Activated CD4-positive, CD25-positive, alpha-beta regulatory T cell treated with anti-CD3 and anti-CD28 coated beads, Interleukin-2, amount 50 U/mL, for 16 hours (primary cell): Measurements from ENCODE around the gene GUCY2F.

ENCODE experiments used
- DNase-seq: peaks from one replicate; pipeline ENCODE4 v3.0.0-alpha.2; 2020; ENCODE audit warnings: low read depth, low spot score

GUCY2F gene

DNA sequence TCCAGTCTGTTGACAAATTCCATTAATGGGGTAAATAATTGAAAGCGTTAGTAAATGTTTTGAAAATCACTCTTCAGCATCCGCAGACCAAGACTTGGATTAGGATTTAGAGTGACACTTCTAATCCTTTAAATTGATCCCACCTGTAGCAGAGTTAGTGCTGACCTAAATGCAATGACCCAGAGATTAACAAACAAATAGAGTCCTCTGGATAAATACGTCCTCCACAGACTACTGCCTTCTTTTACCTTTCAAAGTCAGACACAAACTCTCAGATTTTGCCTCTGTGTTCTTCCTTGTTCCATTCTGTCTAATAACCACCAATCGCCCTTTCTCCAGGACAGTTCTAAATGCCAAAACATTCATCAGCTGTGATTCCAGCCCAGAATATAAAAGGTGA is at the start of gene GUCY2F:
TSS of gene GUCY2F (minus strand) at position 101 of the 400 bp plus-strand sequence. CDS start 6,150 bp downstream, outside the sequence.
- DNase-seq = no peak

DNA sequence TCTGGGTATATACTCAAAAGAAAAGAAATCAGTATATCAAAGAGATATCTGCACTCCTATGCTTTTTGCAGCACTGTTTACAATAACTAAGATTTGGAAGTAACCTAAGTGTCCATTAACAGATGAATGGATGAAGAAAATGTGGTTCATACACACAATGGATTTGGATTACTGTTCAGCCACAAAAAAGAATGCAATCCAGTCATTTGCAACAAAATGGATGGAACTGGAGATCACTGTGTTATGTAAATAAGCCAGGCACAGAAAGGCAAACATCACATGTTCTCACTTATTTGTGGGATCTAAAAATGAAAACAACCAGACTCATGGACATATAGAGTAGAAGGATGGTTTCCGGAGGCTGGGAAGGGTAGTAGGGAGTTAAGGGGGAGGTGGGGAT is 37.1 kb upstream of the GUCY2F start:
- DNase-seq = no peak

DNA sequence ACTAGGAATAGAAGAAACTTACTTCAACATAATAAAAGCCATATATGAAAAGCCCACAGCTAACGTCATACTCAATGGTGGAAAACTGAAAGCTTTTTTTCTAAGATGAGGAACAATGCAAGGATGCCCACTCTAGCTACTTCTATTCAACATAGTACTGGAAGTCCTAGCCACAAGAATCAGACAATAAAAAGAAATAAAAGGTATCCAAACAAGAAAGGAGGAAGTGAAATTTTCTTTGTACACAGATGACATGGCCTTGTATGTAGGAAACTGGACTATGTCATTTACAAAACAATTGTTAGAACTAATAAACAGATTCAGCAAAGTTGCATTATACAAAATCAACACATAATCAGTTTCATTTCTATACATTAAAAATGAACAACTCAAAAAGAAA is 29.2 kb upstream of the GUCY2F start:
- no peak for DNase-seq

- DNase-seq = no peak
Measured at GRCh38 chrX:109508915-109509314, 27.0 kb upstream of the GUCY2F start.

DNA sequence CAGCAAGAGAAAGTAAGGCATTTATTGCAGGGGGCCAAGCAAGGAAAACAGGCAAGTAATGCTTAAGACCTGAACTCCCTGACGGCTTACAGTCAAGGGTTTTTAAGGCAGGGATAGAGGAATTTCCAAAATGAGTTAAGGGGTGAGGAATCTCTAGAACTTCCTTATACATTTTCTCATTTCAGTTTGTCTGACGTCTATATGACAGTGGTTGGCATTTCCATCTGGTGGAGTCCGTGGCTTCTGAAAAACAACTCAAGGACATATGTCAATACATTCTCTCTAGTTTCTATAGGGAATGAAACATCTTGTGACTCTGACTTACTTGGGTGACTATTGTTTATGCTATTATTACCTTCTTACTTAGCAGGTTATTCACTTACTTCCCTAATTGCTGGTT is 19.3 kb upstream of the GUCY2F start:
- no peak for DNase-seq

GRCh38 chrX:109498434-109498833 is 16.5 kb upstream of the GUCY2F start:
- no peak for DNase-seq

GRCh38 chrX:109489174-109489573 is 7.3 kb upstream of the GUCY2F start:
- DNase-seq = no peak

DNA sequence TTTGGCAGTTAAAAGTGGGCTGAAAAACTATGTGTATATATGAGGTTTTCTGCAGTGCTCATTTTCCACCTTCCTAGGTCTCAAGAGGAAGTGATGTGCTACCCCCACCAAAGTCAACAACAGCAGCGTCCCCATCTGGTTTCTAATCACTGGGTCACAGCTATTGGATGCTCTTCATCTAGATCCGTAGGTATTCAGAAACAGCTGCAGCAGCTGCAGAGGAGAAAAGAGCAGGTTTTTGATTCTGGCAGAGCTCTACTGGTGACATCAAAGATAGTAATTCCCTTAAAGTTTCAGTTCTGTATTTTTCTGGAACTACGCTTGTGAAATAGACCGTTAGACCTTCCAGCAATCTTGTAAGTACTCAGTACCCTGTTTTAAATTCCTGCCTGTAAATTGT is 5.8 kb upstream of the GUCY2F start:
- DNase-seq = no peak

DNA sequence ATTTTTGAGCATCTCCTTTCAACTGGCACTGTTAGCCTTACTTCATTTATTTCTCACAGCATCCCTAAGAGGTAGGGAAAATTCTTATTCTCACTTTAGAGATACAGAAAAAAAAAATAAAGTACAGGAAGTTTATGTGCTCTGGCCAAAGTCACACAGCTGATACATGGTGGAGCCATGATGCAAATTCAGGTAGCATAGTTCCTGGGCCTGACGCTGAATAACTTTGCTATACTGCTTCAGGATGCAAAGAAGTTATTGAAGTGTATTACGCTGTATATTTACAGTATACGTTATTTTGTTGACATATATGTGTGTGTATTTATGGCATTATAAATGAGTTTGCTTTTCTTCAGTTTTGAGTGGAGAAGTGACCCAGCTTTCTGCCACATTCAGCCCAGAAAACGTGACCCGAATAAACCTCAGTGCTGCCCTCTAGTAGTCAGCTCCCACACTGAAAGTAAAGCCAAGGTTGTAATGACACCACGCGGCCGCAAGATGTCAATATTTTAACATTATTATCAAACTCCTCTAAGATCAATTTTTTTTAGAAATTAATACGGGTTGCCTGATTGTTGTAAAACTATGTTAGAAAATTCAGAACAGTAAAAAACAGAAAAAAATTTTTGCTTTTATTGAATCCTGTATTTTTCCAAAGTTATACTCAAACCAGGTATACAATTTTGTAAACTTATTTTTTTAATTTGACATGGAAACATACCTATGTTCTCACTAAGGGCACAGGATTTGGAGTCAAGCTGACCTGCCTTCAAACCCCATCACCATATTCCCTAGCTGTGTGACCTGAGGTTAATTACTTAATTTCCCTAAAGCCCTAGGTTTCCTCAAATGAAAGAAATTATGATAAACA is 3.8 kb upstream of the GUCY2F start:
- DNase-seq = peak; percentile 26

DNA sequence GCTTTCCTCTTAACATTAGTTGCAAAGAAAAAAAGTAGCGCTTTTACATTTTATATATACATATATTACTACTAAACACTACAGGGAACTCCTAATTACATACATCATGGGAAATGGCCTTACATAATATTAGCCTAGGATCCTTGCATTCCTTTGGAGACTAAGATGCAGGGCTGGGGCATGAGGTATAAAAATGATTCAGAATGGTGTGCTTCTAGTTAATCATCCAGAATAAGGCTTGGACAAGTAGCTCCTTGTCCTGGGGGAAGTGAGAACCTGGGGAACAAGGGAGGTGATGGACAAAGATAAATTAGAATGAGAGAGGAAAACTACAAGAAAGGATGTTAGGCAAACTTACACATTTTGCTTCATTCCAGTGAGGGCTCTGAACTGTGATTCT is 3.0 kb upstream of the GUCY2F start:
- DNase-seq = no peak

DNA sequence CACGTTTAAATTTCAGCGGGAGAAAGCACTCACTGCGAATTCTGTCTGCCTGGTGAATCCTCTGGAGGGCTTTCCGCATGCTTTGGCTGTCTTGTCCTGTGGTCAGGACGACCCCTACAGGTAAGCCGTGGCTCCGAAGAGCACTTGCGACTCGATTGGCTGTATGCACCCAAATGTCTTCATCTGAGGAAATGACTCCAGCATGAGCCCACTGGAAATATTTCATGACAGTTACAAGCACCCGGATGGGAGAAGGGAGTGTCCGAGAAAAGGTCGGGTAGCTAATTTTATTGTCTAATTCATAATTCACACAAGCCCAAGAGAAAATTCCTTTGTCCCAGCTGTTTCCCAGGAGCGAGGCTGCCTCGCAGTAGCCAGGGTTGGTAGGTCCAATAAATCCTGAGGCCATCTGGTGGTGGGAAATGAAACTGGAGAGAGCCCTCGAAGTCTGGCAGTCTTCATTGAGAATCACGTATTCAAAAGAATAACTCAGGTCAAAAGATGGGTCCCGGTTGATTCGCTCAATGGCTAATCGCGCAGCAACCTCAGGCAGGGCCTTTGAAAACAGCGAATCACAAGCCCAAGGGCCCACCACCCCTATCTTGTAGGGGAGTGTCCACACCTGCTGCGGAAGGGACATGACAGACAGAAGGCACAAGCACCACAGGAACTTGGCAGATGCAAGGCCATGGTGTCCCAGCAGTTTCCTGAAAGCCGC is 6.6 kb downstream of the GUCY2F start:
- no peak for DNase-seq

- no peak for DNase-seq
Measured at GRCh38 chrX:109472939-109473735, 8.7 kb downstream of the GUCY2F start.

- DNase-seq = no peak
Measured at GRCh38 chrX:109464231-109464630, 17.7 kb downstream of the GUCY2F start.

GRCh38 chrX:109463784-109464183 is 18.1 kb downstream of the GUCY2F start:
- no peak for DNase-seq

DNA sequence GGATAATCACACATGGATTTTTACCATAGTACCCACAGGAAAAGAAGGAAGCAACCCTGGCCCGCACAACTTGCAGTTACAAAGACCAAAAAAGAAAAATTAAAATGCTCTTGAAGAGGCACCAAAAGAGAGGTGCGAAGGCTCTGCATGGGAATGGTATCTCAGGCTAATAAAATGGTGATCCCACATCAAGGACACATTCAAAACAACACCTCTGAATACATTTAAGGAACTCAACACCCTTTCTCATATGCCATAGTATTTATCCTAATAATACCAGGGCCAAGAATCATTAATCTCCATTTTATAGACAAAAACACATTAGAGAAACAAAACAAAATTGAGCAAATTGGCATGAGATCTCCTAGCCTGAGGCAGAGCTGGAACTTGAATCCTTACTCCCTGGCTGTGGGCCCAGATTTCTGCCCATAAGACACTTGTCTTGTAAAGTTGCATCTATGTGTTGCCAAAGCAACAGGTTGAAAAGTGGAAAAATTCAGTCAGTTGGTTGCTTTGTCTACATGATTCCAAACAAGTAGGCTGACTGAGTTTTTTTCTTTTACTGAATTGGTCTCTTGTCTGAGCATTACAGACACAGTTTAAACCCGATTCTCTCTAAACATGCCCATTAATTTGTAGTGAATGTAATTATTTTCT is 33.5 kb downstream of the GUCY2F start:
- DNase-seq = no peak

GRCh38 chrX:109441266-109441665 is 40.6 kb downstream of the GUCY2F start:
- no peak for DNase-seq

DNA sequence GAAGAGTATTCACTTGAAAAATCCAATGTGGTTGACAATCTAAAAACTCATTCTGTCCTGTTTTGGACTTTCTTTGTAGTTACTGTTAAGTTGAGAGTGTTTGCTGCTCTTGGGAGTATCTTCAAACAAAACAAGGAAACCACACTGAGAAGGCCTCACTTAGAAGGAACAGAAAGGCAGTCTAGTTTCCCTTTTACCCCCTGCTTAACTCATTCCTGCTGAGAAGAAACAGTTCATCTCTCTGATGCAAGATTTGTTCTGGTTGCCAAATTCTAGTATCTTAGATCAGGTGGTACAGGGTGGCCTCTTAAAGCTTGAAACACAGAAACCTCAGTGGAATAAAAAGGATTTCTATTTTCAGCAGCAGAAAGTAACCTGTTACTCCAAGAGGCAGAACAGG is 41.4 kb downstream of the GUCY2F start:
- no peak for DNase-seq

DNA sequence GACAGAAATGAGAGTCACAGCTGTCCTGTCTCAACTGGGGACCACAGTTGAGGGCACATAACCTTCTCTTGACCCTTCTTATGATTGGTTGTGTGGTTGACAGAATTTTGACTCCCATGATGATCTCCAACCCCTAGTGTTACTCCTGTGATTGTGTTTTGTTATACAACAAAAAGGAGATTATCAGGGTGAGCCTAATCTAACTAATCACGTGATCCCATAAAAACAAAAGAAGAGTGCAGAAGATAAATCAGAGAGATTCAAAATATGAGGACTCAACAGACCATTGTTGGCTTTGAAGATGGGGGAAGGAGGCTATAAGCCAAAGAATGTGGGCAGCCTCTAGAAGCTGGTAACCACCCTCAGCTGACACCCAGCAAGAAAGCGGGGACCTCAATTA is 72.7 kb downstream of the GUCY2F start:
- DNase-seq = no peak

DNA sequence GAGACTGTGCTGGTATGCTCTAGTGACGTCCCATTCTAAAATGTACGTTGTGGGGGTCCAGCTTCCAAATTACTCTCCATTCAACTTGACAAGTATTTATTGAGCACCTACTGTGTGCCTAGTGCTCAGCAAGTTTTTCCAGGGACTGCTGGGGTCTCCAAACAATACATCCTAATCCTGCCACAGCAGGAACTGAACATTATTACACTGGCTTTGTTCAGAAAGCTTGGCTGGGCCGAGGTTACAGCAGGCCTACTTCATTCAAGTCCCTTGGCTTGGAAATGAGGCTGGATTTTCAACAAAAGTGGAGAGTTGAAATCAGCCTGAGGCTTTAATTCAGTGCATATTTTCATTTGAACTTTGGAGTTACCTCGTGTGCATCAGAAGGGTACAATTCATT is 78.0 kb downstream of the GUCY2F start:
- no peak for DNase-seq

GRCh38 chrX:109399831-109400230 is 82.1 kb downstream of the GUCY2F start:
- no peak for DNase-seq

DNA sequence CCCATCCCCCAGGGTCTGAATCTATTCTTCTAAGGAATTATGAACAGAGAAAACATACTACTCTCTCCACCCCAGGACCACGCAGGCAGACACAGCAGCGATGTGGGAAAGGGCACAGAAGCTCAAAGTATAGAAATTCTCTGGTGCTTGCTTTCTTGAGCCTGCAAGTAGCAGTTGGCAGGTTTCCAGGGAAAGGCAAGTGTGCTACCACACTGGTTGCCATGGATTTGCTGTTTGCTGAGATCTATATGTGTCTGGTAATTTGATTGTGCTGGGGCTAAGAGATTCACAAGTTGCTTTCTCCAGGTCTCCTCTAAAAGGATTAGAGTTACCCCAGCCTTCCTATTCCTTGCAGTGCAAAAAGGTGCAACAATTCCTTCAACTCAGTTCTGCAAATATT is 83.1 kb downstream of the GUCY2F start:
- DNase-seq = no peak

DNA sequence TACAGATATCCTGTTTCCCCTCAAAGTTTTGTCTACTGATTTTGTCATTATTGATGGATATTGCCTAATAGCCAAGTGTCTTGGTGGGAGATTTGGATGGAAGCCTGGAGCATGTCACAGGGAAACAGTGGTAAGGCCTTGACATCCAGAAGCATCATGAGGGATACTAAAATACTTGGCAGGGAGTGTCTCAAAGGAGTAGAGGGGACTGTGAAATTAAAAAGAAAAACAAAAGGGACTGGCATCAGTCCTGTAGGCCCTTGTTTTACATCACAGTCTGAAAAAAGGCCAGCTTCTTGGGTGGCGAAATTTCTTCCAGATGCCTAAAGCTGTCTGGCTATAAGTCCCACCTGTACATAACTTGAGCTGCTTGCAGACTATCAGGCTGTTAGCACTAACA is 83.8 kb downstream of the GUCY2F start:
- no peak for DNase-seq
